Activated T-helper 9 cell treated with anti-CD3 and anti-CD28 coated beads, Interleukin-2, amount 50 U/mL, for 16 hours (primary cell): ENCODE measurements around the gene TSC22D1.
"Not testable (repeated sequence)": the region's sequence is repeated elsewhere in the genome, so short reads cannot be mapped to it uniquely, and the experiment has no call there.

ENCODE experiments used
- DNase-seq: peaks from one replicate; pipeline ENCODE4 v3.0.0-alpha.2; 2020; ENCODE audit warnings: low read depth

TSC22D1 gene

GRCh38 chr13:44506251-44506650 is 69.9 kb downstream of the TSC22D1 start:
- DNase-seq: no peak

DNA sequence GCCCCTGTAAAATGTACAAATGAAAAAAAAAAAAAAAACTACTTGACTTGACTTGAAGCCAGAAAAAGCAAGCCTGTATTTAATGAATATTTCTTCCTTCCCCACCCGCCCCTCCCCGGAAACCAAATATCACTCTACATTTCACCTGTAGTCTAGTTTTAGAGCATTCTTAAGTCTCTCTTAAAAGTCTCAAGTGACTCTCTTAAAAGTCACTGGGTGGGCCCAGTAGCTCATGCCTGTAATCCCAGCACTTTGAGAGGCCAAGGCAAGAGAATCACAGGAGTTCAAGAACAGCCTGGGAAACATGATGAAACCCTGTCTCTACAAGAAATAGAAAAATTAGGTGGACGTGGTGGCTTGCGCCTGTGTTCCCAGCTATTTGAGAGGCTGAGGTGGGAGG is 72.0 kb downstream of the TSC22D1 start:
- no peak for DNase-seq

- DNase-seq: no peak
Observed at GRCh38 chr13:44498969-44499368, 77.2 kb downstream of the TSC22D1 start.

DNA sequence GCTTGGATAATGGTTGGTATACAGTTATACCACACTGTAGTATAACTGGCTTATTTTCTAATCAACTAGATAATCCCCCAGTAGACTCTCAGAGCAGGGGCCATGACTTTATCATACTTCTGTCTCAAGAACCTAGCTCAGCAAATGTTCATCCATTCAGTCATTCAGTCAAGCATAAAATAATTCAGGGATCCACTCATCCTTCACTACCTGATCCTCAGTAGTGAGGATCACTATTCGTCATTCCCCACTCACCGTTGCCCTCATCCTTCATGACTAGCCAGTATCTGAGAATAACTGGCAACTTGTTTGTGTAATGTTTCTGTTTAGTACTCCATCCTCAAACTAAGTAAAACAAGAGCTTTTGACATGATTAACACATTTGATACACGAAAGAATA is 77.6 kb downstream of the TSC22D1 start:
- no peak for DNase-seq

DNA sequence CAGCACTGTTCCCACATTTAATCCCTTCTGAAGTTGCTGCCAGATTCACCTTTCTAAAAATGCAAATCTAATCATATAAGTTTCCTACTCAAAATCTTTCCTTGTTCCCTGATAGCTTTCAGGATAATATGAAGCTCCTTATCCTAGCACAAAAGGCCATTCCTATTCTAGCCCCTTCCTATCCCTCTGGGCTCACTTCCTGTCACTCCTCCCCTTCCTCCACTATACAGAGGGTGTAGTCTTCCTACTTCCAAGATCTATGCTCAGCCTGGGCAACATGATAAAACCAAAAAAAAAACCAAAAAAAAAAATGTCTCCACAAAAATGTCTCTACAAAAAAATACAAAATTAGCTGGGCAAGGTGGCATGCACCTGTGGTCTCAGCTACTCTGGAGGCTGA is 78.3 kb downstream of the TSC22D1 start:
- DNase-seq: no peak

GRCh38 chr13:44493213-44493812 is 82.8 kb downstream of the TSC22D1 start:
- no peak for DNase-seq

DNA sequence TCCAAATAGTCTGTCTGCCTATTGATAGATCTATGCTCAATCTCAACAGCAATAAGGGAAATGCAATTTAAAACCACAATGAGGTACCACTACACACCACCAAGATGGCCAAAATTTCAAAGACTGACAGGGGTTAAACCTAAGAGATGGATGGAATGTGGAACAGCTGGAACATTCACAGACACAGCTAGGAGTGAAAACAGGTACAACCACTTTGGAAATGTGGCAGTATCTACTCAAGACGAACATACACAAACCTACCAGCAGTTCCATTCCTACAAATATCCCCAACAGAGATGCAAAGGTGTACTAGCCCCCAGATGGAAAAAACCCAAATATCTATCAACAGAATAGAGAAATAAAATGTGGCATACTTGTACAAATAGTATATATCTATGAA is 86.4 kb downstream of the TSC22D1 start:
- DNase-seq: no peak

DNA sequence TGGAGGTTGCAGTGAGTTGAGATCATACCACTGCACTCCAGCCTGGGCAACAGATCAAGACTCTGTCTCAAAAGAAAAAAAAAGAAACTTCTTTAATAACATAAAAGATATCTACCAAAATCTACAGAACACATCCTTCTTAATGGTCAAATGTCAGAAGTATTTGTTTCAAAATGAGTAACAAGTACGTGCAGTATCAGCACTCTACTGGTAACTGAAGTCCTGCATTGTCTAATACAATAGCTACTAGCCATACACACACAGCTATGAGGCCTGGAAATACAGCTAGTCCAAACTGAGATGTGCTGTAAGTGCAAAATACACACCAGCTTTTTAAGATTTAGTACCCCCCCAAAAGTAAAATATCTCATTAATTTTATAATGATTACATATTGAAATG is 88.1 kb downstream of the TSC22D1 start:
- no peak for DNase-seq

DNA sequence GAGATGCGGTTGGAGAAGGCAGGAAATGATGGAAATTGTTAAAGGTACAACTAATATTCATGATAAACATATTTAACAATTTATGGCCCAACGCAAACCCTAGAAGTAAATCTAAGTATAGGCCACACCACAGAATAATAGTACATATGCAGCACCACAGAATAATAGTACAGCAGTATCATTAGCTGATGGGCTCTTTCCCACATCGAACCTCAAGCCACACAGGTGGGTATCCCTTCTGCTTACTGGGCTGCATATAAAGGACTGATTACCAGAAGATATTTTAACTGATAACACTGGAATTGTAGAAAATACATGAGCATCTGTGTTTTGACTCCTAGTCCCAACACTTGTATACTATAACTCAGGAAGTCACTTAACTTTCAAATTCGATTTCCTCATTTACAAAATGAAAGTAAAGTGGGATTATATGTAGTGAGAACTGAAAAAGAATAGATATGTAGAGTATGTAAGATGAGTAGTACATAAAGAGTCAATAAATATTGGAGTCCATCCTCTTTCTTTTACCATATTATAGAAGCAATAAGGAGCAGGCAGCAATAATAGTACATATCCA is 91.5 kb downstream of the TSC22D1 start:
- DNase-seq: no peak

- DNase-seq: no peak
Observed at GRCh38 chr13:44474122-44474910, 101.8 kb downstream of the TSC22D1 start.

DNA sequence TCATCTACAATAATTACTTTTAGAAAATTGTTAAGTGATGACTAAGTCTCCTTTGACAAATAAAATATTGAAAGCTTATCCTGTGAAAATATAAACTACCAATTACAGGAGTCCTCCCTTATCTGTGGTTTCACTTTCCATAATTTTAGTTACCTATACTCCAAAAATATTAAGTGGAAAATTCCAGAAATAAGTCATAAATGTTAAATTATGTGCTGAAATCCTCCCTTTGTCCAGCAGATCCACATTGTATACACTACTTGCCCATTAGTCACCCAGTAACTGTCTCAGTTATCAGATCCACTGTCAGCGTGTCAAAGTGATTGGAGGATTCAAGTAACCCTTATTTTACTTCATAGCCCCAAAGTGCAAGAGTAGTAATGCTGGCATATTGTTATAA is 104.4 kb downstream of the TSC22D1 start:
- no peak for DNase-seq

DNA sequence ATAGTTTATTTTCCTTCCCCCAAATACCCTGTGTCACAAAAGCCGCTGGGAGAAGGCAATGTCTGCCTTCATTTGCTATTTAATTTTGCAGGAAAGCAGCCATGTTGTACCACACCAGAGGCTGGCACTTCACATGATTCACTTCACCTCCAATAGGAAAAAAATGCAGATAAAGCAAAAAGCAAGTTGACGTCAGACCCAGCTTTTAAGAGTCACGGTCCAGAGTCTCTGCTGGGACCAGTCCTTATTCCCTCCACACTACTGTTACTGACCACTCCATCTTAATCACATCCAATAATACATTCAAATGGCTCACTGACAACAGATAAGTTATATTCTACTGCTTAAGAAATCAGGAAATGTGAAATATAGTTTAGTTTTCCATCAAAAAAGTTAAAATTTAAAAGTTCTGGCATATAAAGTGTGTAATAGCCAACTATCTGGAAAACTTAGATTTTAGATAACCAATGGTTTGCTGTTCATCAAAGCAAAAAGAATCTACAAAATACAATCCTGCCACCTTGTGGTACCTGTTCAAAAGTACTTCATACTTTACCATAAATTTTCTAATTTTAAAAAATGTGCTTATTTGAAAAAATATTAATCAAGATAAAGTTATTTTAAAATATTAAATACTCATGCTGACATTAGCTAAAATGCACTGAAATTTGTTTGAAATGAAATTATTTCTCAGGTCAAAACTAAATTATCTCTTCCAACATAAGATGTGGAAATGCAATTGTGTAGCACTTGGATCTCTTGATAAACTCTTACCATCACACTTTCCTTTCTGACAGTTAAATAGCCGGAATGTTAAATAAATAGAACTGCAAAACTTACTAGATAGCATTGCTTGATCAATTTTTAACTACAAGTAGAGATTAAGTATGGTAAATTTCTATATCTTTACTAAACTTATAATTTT is 105.2 kb downstream of the TSC22D1 start:
- DNase-seq: no peak

GRCh38 chr13:44468874-44469273 is 107.3 kb downstream of the TSC22D1 start:
- no peak for DNase-seq

GRCh38 chr13:44465318-44465717 is 110.8 kb downstream of the TSC22D1 start:
- no peak for DNase-seq

DNA sequence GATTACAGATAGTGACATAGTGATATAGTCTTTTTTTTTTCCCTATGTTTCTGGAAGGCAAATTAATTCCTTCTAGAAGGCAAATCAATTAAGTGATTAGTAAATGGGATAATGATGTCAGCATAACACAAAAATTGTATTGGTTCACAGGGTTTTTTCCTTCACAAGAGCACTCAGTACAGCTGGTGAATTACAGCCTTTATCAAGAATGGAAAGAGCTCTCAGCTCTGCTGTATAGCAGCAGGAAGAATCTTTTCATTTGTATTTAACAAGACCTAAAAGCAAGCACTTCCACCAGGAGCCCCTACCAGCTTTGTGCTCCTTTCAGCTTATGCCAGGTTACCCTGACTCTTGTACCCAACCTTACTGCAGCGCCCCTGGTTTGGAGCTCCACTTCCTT is 111.7 kb downstream of the TSC22D1 start:
- DNase-seq: no peak

- no peak for DNase-seq
Observed at GRCh38 chr13:44463759-44464158, 112.4 kb downstream of the TSC22D1 start.

GRCh38 chr13:44459674-44460073 is 116.5 kb downstream of the TSC22D1 start:
- no peak for DNase-seq

- DNase-seq: no peak
Observed at GRCh38 chr13:44458313-44458975, 117.7 kb downstream of the TSC22D1 start.

DNA sequence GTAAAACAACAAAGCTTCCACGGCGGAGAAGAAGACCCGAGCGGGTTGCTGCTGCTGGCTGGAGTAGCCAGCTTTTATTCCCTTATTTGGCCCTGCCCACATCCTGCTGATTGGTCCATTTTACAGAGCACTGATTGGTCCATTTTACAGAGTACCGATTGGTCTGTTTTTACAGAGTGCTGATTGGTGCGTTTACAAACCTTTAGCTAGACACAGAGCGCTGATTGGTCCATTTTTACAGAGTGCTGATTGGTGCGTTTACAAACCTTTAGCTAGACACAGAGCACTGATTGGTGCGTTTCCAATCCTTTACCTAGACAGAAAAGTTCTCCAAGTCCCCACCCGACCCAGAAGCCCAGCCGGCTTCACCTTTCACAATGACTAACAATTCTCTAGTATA is 119.9 kb downstream of the TSC22D1 start:
- DNase-seq: not testable (repeated sequence)

GRCh38 chr13:44455769-44456168 is 120.4 kb downstream of the TSC22D1 start:
- no peak for DNase-seq

GRCh38 chr13:44453881-44454280 is 122.2 kb downstream of the TSC22D1 start:
- no peak for DNase-seq

DNA sequence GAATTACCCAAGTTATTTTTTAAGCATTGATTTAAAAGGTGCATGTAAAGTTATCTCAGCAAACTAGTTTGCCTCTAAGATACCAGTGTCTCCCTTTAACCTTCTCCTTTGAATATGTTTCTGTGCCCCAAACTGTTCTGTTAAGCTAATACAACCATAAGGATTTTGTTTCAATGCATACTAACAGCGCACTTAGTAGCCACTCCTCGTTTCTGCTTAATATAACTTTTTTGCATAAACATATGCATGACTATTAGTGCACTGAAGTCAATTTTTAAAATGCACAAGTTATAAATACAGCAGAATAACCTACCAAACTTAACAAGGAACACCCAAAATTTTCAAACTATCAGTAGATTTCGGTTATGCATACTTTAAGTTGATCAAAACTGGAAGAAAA is 123.1 kb downstream of the TSC22D1 start:
- DNase-seq: no peak
